ENCODE data around the gene KIAA0825.

The KIAA0825 gene

DNA sequence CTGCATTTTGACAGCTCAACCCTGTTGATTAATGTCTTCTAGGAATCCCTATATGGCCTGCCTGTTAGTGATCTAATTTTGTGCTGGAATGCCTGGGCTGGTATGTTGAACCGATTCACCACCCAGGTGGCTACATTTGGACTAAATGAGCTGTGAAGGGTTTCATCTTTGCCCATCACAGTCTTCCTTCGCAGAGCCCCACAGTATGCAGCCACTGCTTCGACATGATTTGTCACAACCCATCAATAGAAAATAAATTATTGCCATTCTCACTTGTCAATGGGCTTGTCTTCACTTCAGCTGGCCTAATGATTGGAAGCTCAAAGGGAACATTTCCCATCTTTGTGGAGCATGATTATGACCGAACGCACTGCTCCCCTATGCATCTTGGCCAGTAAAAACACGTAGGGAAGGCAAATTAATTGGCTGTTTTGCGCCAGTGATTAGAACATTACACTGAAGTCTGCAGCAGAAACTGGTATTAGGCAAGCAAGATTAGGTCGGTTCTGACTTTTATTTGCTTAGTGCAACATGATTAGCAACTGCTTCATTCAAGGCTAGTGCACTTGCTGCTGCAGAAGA is 408.5 kb downstream of the KIAA0825 start:
- Histone ChIP-seq H3K9me3 (ENCODE audit: control insufficient read depth, insufficient read depth, low read length) (no peaks in the 10 kb centered on the region), H3K4me2 (ENCODE audit: low read length) (no peak overlapping the region), H3K27me3 (ENCODE audit: control insufficient read depth, low read length) (peaks cover 3% of the 10 kb centered on the region; the same call in 1 of the 2 replicates), H3K79me2 (ENCODE audit: control insufficient read depth, low read length) (no peaks in the 10 kb centered on the region), H3F3A (ENCODE audit: control insufficient read depth, insufficient read depth) (no peaks in the 10 kb centered on the region), H3K36me3 (ENCODE audit: control insufficient read depth, low read length) (no peaks in the 10 kb centered on the region), H3K4me1 (ENCODE audit: control insufficient read depth, low read length) (no peaks in the 10 kb centered on the region), H4K20me1 (ENCODE audit: control insufficient read depth, insufficient read depth, low read depth, low read length) (no peaks in the 10 kb centered on the region), H3K9me2 (replicated peaks; ENCODE audit: control insufficient read depth, low read length) (no peaks in the 10 kb centered on the region), H3K27ac (ENCODE audit: low read depth, low read length) (no peak overlapping the region), H3K4me3 (ENCODE audit: low read length) (no peak overlapping the region)
- no peak for TF ChIP-seq EZH2phosphoT487 (IDR thresholded peaks at IDR 0.05; ENCODE audit: borderline replicate concordance, low read length)
- TF ChIP-seq, protein P1, sequence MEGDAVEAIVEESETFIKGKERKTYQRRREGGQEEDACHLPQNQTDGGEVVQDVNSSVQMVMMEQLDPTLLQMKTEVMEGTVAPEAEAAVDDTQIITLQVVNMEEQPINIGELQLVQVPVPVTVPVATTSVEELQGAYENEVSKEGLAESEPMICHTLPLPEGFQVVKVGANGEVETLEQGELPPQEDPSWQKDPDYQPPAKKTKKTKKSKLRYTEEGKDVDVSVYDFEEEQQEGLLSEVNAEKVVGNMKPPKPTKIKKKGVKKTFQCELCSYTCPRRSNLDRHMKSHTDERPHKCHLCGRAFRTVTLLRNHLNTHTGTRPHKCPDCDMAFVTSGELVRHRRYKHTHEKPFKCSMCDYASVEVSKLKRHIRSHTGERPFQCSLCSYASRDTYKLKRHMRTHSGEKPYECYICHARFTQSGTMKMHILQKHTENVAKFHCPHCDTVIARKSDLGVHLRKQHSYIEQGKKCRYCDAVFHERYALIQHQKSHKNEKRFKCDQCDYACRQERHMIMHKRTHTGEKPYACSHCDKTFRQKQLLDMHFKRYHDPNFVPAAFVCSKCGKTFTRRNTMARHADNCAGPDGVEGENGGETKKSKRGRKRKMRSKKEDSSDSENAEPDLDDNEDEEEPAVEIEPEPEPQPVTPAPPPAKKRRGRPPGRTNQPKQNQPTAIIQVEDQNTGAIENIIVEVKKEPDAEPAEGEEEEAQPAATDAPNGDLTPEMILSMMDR (IDR thresholded peaks at IDR 0.05; ENCODE audit: low read depth, low read length, poor library complexity, severe bottlenecking) = no peak

DNA sequence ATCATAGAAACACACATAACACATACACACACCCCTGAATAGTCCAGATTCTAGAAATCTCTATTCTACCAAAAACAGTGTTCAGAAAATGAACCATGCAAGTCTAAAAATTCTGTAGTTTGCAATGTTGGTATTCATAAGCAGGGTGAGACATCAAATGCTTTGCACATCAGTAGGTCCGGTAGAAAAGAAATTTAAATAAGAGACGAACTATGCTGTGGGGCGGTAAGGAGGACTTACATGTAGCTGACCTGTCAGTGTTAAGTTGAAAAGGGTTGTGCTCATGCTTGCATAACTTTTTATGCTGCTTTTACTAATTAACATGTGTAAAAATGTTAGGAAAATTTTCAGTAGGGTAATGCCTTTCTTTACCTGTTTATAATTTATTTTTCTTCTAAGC is 409.1 kb downstream of the KIAA0825 start:
- H3K4me2 ChIP-seq (ENCODE audit: low read length) = no peak overlapping the region
- H3K9me2 ChIP-seq (replicated peaks; ENCODE audit: control insufficient read depth, low read length) = no peaks in the 10 kb centered on the region
- H3K79me2 ChIP-seq (ENCODE audit: control insufficient read depth, low read length) = no peaks in the 10 kb centered on the region
- no peak for TF ChIP-seq EZH2phosphoT487 (IDR thresholded peaks at IDR 0.05; ENCODE audit: borderline replicate concordance, low read length)
- TF ChIP-seq, protein P1 (IDR thresholded peaks at IDR 0.05; ENCODE audit: low read depth, low read length, poor library complexity, severe bottlenecking) = no peak
- H3K4me3 ChIP-seq (ENCODE audit: low read length) = no peak overlapping the region
- H3K9me3 ChIP-seq (ENCODE audit: control insufficient read depth, insufficient read depth, low read length) = no peaks in the 10 kb centered on the region
- H3K36me3 ChIP-seq (ENCODE audit: control insufficient read depth, low read length) = no peaks in the 10 kb centered on the region
- H3K4me1 ChIP-seq (ENCODE audit: control insufficient read depth, low read length) = no peaks in the 10 kb centered on the region
- peaks cover 3% of the 10 kb centered on the region; the same call in 1 of the 2 replicates for H3K27me3 ChIP-seq (ENCODE audit: control insufficient read depth, low read length)
- H3K27ac ChIP-seq (ENCODE audit: low read depth, low read length) = no peak overlapping the region
- H4K20me1 ChIP-seq (ENCODE audit: control insufficient read depth, insufficient read depth, low read depth, low read length) = no peaks in the 10 kb centered on the region
- H3F3A ChIP-seq (ENCODE audit: control insufficient read depth, insufficient read depth) = no peaks in the 10 kb centered on the region

DNA sequence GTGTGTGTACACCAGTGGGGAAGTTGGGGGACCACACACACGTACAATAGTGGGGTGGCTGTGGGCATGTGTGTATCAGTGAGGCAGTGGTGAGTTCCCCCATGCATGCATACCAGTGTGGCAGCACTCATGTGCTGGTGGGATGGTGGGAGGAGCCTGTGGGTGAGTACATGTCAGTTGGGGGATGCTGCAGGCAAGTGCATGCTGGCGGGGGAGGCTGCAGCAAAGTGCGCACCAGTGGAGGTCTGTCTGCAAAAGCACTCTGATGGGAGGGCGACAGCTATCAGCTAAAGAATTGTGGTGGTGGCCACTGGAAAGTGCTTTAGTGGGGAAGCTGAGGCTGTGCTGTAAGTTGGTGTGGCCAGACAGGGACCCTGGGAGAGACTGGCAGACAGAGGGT is 418.8 kb downstream of the KIAA0825 start:
- no peaks in the 10 kb centered on the region for H3K9me2 ChIP-seq (replicated peaks; ENCODE audit: control insufficient read depth, low read length)
- no peaks in the 10 kb centered on the region for H3K79me2 ChIP-seq (ENCODE audit: control insufficient read depth, low read length)
- no peaks in the 10 kb centered on the region for H3F3A ChIP-seq (ENCODE audit: control insufficient read depth, insufficient read depth)
- H3K27me3 ChIP-seq (ENCODE audit: control insufficient read depth, low read length) = no peaks in the 10 kb centered on the region
- H4K20me1 ChIP-seq (ENCODE audit: control insufficient read depth, insufficient read depth, low read depth, low read length) = no peaks in the 10 kb centered on the region
- H3K4me1 ChIP-seq (ENCODE audit: control insufficient read depth, low read length) = no peaks in the 10 kb centered on the region
- no peaks in the 10 kb centered on the region for H3K36me3 ChIP-seq (ENCODE audit: control insufficient read depth, low read length)
- no peak overlapping the region for H3K4me3 ChIP-seq (ENCODE audit: low read length)
- TF ChIP-seq EZH2phosphoT487 (IDR thresholded peaks at IDR 0.05; ENCODE audit: borderline replicate concordance, low read length) = no peak
- TF ChIP-seq, protein P1 (IDR thresholded peaks at IDR 0.05; ENCODE audit: low read depth, low read length, poor library complexity, severe bottlenecking) = no peak
- no peaks in the 10 kb centered on the region for H3K9me3 ChIP-seq (ENCODE audit: control insufficient read depth, insufficient read depth, low read length)
- no peak overlapping the region for H3K4me2 ChIP-seq (ENCODE audit: low read length)
- no peak overlapping the region for H3K27ac ChIP-seq (ENCODE audit: low read depth, low read length)
